NCI-H1417 (cell line): ENCODE data around the gene TNS3.

ENCODE experiments used
- DNase-seq, 3 experiments: peaks; one replicate each; lab custom pipeline; 2025; lab: John Stamatoyannopoulos, UW

TNS3 gene

GRCh38 chr7:47328392-47329319 lies 253.3 kb downstream of the TNS3 start:
- no peak for DNase-seq

DNA sequence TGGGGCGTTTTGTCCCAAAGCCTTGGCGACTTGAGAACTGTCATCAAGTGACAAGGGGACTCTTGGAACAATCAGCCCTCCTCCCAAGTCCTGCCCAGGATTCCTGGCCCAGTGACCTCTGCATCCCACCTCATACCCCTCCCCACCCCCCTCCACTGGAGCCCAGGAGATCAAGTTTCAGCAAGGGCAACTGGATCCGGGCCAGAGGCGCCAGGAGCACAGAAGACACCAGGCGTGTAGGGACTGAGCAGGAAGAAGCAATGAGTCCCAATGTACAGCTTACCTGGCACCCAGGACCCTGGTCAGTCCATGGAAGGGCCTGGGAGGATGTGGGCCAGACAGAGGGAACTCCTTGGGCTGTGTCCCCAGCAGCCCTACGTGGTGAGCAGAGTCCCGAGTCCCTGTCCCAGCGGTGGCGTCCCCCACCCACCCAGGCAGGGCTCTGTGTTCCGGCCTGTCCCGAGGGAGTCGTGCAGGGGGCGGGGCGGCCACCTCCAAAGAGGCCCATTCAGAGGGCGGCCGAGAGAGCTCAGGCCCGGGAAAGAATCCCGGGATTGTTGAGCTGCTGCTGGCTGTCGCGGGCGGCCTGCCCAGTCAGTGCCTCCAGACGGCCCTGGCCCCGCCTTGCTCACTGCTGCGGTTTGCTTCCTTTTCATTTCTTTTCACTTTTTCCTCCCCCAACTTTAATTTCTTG lies 254.1 kb downstream of the TNS3 start:
- DNase-seq, result no peak

- no peak for DNase-seq
Measured at GRCh38 chr7:47327346-47327697, 254.6 kb downstream of the TNS3 start.

GRCh38 chr7:47326808-47327207 lies 255.1 kb downstream of the TNS3 start:
- DNase-seq, result no peak

- no peak for DNase-seq
Measured at GRCh38 chr7:47326220-47326619, 255.7 kb downstream of the TNS3 start.

- DNase-seq, result no peak
Measured at GRCh38 chr7:47325337-47325736, 256.6 kb downstream of the TNS3 start.

DNA sequence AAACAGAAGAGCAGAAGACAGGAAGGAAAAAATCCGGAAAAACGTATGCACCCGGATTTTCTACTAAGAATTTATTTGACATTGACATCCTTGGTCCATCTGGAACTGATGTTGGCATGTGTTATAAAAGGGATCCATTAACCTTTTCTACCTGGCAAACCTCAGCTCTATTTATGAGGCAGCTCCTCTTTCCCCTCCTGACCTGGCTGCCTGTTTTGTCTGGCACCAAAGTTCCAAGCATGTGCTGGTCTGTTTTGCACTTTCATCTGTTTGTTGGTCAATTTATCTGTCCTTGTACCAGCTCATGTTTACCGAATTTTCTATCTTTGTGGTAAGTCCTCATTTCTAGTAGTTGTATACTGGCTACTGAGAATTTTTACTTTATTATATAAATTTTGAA lies 258.0 kb downstream of the TNS3 start:
- no peak for DNase-seq

GRCh38 chr7:47322731-47323130 lies 259.2 kb downstream of the TNS3 start:
- no peak for DNase-seq

- no peak for DNase-seq
Measured at GRCh38 chr7:47320296-47320695, 261.6 kb downstream of the TNS3 start.

DNA sequence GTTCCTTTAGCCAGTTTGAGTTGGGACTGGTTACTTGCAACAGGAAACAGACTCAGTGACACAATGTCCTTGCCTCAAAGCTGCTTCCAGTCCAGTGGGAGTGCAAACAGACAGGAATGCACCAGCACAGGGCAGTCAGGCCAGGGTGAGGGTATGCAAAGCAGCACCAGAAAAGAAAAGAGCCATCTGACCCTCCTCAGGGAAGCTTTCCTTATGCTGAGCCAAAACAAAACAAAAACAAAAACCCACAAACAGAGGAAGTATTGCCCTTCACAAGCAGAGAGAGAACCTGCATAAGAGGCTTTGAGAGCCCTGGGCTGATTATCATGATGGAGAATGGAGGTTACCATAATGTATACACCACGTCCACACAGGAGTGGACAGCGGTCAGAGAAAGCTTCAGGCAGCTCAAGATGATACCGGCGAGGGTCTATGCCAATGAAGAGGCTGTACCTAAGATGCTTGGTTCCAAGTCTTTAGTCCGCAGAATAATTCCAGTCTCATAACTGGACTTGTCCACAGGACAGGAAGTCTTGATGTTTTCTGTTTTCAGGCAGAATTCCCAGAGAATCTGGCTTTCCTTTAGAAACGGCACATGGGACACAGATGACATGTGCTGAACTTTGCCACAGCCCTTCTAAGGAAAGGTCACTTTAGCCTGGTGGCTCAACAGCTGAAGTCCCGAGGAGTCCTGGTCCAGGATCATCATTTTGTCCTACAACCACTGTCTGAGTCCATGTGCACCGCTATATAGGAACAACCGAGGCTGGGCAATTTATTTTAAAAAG lies 263.3 kb downstream of the TNS3 start:
- DNase-seq, result no peak

- DNase-seq, result no peak
Measured at GRCh38 chr7:47317487-47317886, 264.4 kb downstream of the TNS3 start.

DNA sequence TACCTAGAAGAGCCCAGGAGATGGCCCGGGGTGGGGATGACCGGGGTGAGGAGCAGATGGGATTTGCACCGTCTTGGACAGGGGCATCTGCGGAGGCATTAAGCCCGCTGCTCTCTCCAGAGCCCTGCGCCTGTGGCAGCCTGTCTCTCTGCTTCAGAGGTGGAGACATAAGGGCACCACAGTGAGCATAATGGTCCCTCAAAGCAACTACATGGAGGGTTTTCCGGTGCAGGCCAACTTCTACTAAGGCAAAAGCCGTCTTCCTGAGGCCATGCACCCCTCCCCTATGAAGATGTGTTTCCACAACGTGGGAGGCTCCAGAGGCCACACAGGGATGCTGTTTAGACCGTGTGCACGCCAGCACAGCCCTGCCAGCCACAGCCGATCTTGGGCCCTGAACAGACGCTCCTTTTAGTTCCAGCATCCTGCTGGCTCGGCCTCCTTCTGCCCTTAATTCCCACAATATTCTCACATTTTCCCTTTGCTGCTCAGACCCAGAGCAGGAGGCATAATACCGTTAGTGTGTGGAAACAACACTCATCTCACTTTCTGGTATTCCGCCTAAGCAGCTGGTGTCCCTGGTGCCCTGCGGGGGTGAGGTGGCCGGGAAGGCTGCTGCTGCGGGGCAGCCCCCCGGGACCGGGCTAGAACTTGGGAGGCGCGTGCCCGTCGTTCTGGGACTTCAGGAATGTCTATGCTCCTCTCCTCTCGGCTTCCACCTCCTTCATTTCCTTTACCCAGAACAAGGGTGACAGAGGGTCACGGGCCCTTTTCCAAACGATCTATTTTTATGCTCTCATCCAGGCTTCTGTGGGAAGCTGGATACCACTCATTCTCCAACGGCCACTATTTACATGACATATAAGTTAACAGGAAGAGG lies 266.9 kb downstream of the TNS3 start:
- DNase-seq, result no peak

- no peak for DNase-seq
Measured at GRCh38 chr7:47314248-47314647, 267.7 kb downstream of the TNS3 start.

GRCh38 chr7:47313564-47313963 lies 268.3 kb downstream of the TNS3 start:
- DNase-seq, result peak in 1 of 3 experiments; percentile 13

GRCh38 chr7:47311891-47312290 lies 270.0 kb downstream of the TNS3 start:
- no peak for DNase-seq

DNA sequence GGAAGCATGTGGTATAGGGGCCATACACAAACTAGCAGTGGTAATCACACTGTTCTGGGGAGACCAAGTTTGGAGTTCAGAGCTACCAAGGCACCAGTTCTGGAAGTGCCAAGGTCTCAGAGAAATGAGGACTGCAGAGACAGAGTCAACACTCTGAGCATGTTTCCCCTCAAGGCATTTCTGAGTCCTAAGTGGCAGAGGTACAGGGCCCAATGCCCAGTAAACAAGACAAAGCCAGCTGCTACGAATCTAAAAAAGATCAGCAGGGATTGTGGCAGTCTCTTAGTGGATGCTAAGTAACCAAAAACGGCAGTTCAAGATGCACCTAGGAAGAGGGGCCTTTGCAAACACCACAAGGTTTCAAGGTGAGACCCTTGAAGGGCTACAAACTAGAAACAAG lies 271.9 kb downstream of the TNS3 start:
- no peak for DNase-seq

DNA sequence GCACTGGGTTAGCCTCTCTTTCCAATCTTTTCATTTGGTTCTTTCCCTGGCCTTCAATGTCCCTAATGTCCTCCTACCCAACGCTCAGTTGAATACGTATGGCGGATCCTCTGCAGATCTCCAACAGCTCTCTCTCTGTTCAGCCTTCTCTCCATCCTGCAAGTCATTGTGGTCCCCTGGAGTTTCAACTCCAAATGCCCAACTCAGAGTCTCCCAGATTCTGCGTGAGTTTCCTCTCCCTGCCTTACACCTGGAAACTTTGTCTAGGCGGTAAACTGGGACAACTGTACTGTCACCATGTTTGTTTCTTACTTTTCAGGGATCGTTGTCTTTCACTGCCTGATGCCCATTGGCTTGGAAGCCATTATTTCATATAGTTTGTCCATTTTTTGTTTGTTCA lies 273.1 kb downstream of the TNS3 start:
- DNase-seq, result no peak

- no peak for DNase-seq
Measured at GRCh38 chr7:47307311-47307710, 274.6 kb downstream of the TNS3 start.

- no peak for DNase-seq
Measured at GRCh38 chr7:47304727-47305719, 276.9 kb downstream of the TNS3 start.

DNA sequence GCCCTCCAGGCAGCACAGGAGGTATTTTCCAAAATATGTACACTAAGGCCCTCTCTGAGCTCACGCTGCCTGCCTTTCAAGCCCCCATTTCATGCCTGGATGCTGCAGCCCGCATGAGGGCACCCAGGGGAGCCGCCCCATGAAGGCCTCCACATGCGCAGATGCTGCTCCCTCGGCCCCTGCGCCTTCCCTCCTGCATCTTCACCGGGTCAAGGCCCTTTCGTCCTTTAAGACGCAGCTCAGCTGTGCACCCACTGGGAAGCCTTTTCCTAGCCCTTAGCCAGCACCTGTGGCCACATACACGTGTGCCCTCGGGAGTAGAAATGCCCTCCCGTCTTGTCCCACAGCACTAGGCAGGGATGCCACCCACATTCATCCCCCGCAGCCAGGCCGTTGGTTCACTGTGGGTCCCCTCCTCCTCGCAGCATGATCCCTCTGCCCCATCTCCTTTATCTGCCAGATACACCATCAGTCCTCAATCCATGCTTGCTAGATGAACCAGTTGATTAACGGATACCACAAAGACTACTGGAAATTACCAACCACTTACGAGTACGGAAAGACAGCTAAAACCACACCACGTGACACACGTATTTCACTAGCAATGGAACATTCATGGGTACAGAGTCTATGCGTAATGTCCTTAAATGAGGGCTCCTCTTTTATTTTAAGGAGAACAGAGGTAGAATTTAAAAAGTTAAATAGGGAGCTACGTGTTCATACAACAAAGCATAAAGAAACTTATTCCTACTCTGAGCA lies 278.0 kb downstream of the TNS3 start:
- no peak for DNase-seq
